GM21367 (cell line): Measurements from ENCODE around the gene UIMC1.

Experiments
- ATAC-seq: cut with Tn5 transposase; IDR thresholded peaks from one replicate; pipeline ENCODE4 v1.9.1; 2021; ENCODE audit not compliant: unreplicated experiment

The UIMC1 gene

GRCh38 chr5:176887252-176887849, 119.2 kb downstream of the UIMC1 start:
- no peak for ATAC-seq

- ATAC-seq, result no peak
Observed at GRCh38 chr5:176886336-176887251, 120.0 kb downstream of the UIMC1 start.

- ATAC-seq, result no peak
Observed at GRCh38 chr5:176884571-176884890, 122.0 kb downstream of the UIMC1 start.

- ATAC-seq, result no peak
Observed at GRCh38 chr5:176883700-176884570, 122.6 kb downstream of the UIMC1 start.

GRCh38 chr5:176882567-176882903, 124.0 kb downstream of the UIMC1 start:
- ATAC-seq, result no peak

- ATAC-seq, result no peak
Observed at GRCh38 chr5:176881816-176882566, 124.6 kb downstream of the UIMC1 start.

- ATAC-seq, result no peak
Observed at GRCh38 chr5:176881021-176881749, 125.4 kb downstream of the UIMC1 start.

GRCh38 chr5:176880366-176881020, 126.1 kb downstream of the UIMC1 start:
- no peak for ATAC-seq

- ATAC-seq, result no peak
Observed at GRCh38 chr5:176879663-176880361, 126.8 kb downstream of the UIMC1 start.

GRCh38 chr5:176878906-176879662, 127.5 kb downstream of the UIMC1 start:
- no peak for ATAC-seq

- no peak for ATAC-seq
Observed at GRCh38 chr5:176878463-176878862, 128.1 kb downstream of the UIMC1 start.

GRCh38 chr5:176877793-176878331, 128.7 kb downstream of the UIMC1 start:
- no peak for ATAC-seq

GRCh38 chr5:176876506-176877431, 129.8 kb downstream of the UIMC1 start:
- ATAC-seq, result no peak

- no peak for ATAC-seq
Observed at GRCh38 chr5:176875783-176876505, 130.6 kb downstream of the UIMC1 start.

- no peak for ATAC-seq
Observed at GRCh38 chr5:176875014-176875550, 131.5 kb downstream of the UIMC1 start.

GRCh38 chr5:176874198-176874780, 132.3 kb downstream of the UIMC1 start:
- ATAC-seq, result no peak
